ENCODE data around the gene CYTH3. TPM values are rescaled to one million over a fixed set of nuclear protein-coding genes. Genes with fewer than 3 reads are reported as not detected.

The CYTH3 gene
- total and polyA plus RNA-seq, 2 of the 8 experiments (the other 6 are each of a cell fraction or from before 2014, with no cell fraction given): 10.3 to 11.9 TPM

DNA sequence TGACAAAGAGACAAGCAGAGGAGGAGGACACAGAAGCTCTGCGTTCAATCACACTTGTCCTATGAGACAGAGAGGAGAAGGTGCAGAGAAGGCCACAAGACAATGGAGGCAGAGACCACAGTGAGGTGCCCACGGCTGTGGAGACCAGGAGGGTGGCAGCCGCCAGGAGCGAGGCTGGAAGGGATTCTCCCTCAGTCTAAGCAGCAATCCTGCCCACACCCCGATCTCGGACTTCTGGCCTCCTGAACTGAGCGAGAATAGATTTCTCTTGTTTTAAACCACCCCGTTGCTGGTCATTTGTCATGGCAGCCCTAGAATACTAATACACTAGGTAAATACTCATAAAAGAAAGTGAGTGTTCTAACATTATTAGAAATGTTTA lies 92.1 kb downstream of the CYTH3 start:
- Histone ChIP-seq H3K4ac (replicated peaks; ENCODE audit: insufficient read length, low read depth, low read length) (no peak overlapping the region), H3K23me2 (ENCODE audit: low read depth, low read length) (peaks cover 5% of the 10 kb centered on the region; the same call in 1 of the 2 replicates), H3K23ac (ENCODE audit: insufficient read length) (no peak overlapping the region), H2AFZ (ENCODE audit: low read length) (no peak overlapping the region), H3K9ac (replicated peaks in 1 of 4; ENCODE audit: extremely low read depth in 1 of 4, low read depth in 3 of 4, low read length in 3 of 4) (no peak overlapping the region), H3K9me3 (ENCODE audit: insufficient read depth in 2 of 2, low read depth in 1 of 2, low read length in 1 of 2) (no peaks in the 10 kb centered on the region), H3K36me3 (ENCODE audit: control insufficient read depth in 2 of 4, insufficient read depth in 4 of 4, low read length in 3 of 4) (no peaks in the 10 kb centered on the region), H4K20me1 (replicated peaks in 1 of 2; ENCODE audit: control insufficient read depth in 1 of 2, insufficient read depth in 2 of 2, low read length in 2 of 2) (peaks cover 2 to 3% of the 10 kb centered on the region in 2 experiments), H3K56ac (replicated peaks; ENCODE audit: insufficient read length, low read depth, low read length) (no peak overlapping the region), H3K14ac (ENCODE audit: insufficient read length) (no peak overlapping the region), H3K4me1 (replicated peaks in 1 of 4; ENCODE audit: control insufficient read depth in 3 of 4, insufficient read depth in 4 of 4, low read length in 3 of 4) (no peaks in the 10 kb centered on the region), H2AK5ac (ENCODE audit: low read depth, low read length) (no peak overlapping the region), H3K18ac (ENCODE audit: extremely low read depth, low read length) (no peak overlapping the region), H4K5ac (ENCODE audit: insufficient read length, low read depth, low read length) (no peak overlapping the region), H3K4me3 (ENCODE audit: extremely low read depth in 1 of 4, insufficient read depth in 2 of 4, low read depth in 3 of 4, low read length in 4 of 4) (no peak overlapping the region), H2BK20ac (ENCODE audit: low read length) (no peak overlapping the region), H3K79me2 (ENCODE audit: control insufficient read depth in 1 of 2, insufficient read depth in 2 of 2, low read length in 2 of 2) (no peaks in the 10 kb centered on the region), H2BK12ac (ENCODE audit: low read depth, low read length) (no peak overlapping the region), H4K8ac (ENCODE audit: extremely low read depth, insufficient read depth, low read length) (no peak overlapping the region), H2BK15ac (ENCODE audit: low read length) (no peak overlapping the region), H3K27ac (ENCODE audit: low read depth, low read length) (no peak overlapping the region), H3K79me1 (ENCODE audit: low read depth, low read length) (no peaks in the 10 kb centered on the region), H4K91ac (replicated peaks; ENCODE audit: insufficient read length, low read length) (no peak overlapping the region), H3K27me3 (replicated peaks in 1 of 4; ENCODE audit: control insufficient read depth in 3 of 4, extremely low read depth in 1 of 4, insufficient read depth in 3 of 4, low read length in 3 of 4) (no peaks in the 10 kb centered on the region), H3K4me2 (ENCODE audit: insufficient read depth in 1 of 2, low read depth in 2 of 2, low read length in 2 of 2) (no peak overlapping the region), H2BK120ac (replicated peaks; ENCODE audit: low read depth, low read length) (no peak overlapping the region), H2BK5ac (ENCODE audit: low read depth, low read length) (no peak overlapping the region)
- no peak for FAIRE-seq
- 94% methylated on average over 8 of the region's 8 CpGs; no CpG with 5 or more reads in 1 of the 2 experiments for WGBS, 2 experiments (ENCODE audit: extremely low coverage in 1 of 2, insufficient coverage in 1 of 2, insufficient read length in 1 of 2, insufficient replicate concordance in 2 of 2, low coverage in 1 of 2, low lambda C conversion rate in 2 of 2, missing lambda C conversion rate in 1 of 2)
- no peak for DNase-seq (ENCODE audit: low read depth in 1 of 2, low spot score in 2 of 2)
- POLR2A ChIA-PET (ENCODE audit: partially characterized antibody): no interaction called here
- CTCF ChIA-PET (ENCODE audit: partially characterized antibody): interaction anchor here (0.6 to 1.1 kb wide), 2 partner anchors 75 to 1726 kb away, joined by 4 to 5 read pairs; no protein-coding TSS in a partner anchor
- TF ChIP-seq BCL11A (IDR thresholded peaks at IDR 0.05; ENCODE audit: low read depth in 2 of 2, low read length in 2 of 2): no peak
- no peak for TF ChIP-seq CREB1 (IDR thresholded peaks at IDR 0.05)
- TF ChIP-seq, protein P1, sequence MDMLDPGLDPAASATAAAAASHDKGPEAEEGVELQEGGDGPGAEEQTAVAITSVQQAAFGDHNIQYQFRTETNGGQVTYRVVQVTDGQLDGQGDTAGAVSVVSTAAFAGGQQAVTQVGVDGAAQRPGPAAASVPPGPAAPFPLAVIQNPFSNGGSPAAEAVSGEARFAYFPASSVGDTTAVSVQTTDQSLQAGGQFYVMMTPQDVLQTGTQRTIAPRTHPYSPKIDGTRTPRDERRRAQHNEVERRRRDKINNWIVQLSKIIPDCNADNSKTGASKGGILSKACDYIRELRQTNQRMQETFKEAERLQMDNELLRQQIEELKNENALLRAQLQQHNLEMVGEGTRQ (IDR thresholded peaks at IDR 0.05; ENCODE audit: low read length): no peak
- TF ChIP-seq ATF2 (IDR thresholded peaks at IDR 0.05; ENCODE audit: low read length): no peak
- no peak for TF ChIP-seq JUN (IDR thresholded peaks at IDR 0.05; ENCODE audit: low read depth, low read length)
- TF ChIP-seq YY1 (IDR thresholded peaks at IDR 0.05; ENCODE audit: low read depth, low read length): no peak
- TF ChIP-seq EGR1 (IDR thresholded peaks at IDR 0.05; ENCODE audit: borderline replicate concordance, low read depth, low read length): no peak
- no peak for TF ChIP-seq HDAC6 (IDR thresholded peaks at IDR 0.05; ENCODE audit: low read depth, low read length)
- TF ChIP-seq GTF2F1 (IDR thresholded peaks at IDR 0.05; ENCODE audit: borderline replicate concordance, low read depth, low read length): no peak
- TF ChIP-seq EP300 (IDR thresholded peaks at IDR 0.05; ENCODE audit: borderline replicate concordance in 1 of 2, low read depth in 2 of 2, low read length in 2 of 2): no peak
- no peak for TF ChIP-seq JUND (IDR thresholded peaks at IDR 0.05; ENCODE audit: low read length)
- TF ChIP-seq RXRA (IDR thresholded peaks at IDR 0.05; ENCODE audit: insufficient read depth, low read depth, low read length): no peak

All from H1 (cell line).